ENCODE results near the gene CERK.

DNA sequence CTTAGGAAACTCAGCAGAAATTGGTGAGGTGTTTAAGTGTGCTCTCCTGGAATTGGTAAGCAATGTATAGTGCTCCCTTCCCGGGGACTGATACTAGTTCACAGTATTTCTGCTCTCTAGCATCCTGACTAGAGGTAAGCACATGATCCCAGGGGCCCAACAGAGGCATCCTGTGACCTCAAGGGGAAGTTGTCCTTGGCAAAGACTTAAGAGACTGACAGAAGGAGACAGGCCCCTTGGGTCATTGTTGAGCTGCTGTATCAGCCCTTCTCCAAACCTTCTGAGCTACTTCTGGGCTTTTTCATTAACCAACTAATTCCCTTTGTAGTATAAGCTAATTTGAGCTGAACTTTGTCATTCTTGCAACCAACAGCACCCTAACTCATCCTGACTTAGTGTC, 20.1 kb upstream of the CERK start:
- TF ChIP-seq, protein P1, sequence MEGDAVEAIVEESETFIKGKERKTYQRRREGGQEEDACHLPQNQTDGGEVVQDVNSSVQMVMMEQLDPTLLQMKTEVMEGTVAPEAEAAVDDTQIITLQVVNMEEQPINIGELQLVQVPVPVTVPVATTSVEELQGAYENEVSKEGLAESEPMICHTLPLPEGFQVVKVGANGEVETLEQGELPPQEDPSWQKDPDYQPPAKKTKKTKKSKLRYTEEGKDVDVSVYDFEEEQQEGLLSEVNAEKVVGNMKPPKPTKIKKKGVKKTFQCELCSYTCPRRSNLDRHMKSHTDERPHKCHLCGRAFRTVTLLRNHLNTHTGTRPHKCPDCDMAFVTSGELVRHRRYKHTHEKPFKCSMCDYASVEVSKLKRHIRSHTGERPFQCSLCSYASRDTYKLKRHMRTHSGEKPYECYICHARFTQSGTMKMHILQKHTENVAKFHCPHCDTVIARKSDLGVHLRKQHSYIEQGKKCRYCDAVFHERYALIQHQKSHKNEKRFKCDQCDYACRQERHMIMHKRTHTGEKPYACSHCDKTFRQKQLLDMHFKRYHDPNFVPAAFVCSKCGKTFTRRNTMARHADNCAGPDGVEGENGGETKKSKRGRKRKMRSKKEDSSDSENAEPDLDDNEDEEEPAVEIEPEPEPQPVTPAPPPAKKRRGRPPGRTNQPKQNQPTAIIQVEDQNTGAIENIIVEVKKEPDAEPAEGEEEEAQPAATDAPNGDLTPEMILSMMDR (IDR thresholded peaks at IDR 0.05) = no peak
- TF ChIP-seq POLR2A (IDR thresholded peaks at IDR 0.05) = no peak

Measured in heart left ventricle (tissue), 13 donors.